Body of pancreas (tissue), 4 donors: ENCODE measurements around the gene PLCB2.

Source experiments
- CTCF ChIP-seq, 7 experiments: fragments of 450-650 bp in 4 of 7; fragments of 200-600 bp in 3 of 7; sonication (generic) in 3 of 7; IDR thresholded peaks; one replicate each; pipeline ENCODE4 v1.5.1; 2016 to 2019; ENCODE audit warnings: antibody characterized with exemption in 7 of 7
- POLR2A ChIP-seq, 3 donors: fragments of 450-650 bp; IDR thresholded peaks; one replicate each; pipeline ENCODE4 v1.6.1; 2016; ENCODE audit warnings: antibody characterized with exemption in 3 of 3, mild to moderate bottlenecking in 2 of 3

DNA sequence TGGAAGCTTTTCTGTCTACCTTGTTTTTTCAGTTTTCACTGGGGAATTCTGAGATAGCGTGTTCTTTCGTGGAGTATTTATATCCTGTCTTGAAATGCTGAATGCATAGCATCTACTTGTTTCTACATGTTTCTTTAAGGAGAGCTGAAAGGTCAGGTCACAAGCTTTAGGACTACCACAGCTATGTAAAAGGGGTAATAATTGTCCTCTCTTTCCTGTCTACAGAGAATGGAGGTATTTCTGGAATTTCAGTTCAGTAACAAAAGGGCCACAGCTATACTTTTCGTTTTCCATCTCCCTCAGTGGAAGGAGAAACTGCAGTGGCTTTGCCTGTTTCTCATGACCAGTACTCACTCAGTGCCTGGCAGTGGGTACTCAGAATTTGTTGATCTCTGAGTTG lies 20.4 kb upstream of the PLCB2 start:
- TF ChIP-seq CTCF (IDR thresholded peaks at IDR 0.05), result no peak
- no peak for TF ChIP-seq POLR2A (IDR thresholded peaks at IDR 0.05)
